H1 (cell line): ENCODE measurements around the gene FOXD3. TPM values are rescaled to one million over a fixed set of nuclear protein-coding genes. Genes with fewer than 3 reads are reported as not detected.

Source experiments
- CBX5 ChIP-seq: fragments of 300-800, 300-1000 bp; sonication (generic); IDR thresholded peaks from 2 replicates; pipeline ENCODE4 v1.7.1; 2016; ENCODE audit warnings: antibody characterized with exemption, low read length, low read depth
- CHD7 ChIP-seq: fragments of 300-600 bp; sonication (generic); IDR thresholded peaks from 2 replicates; pipeline ENCODE4 v1.7.1; 2012; ENCODE audit warnings: low read length, moderate library complexity, mild to moderate bottlenecking, inconsistent platforms; ENCODE audit not compliant: insufficient replicate concordance
- CTBP2 ChIP-seq: IDR thresholded peaks from 2 replicates; pipeline ENCODE4 v1.7.0; 2011; ENCODE audit warnings: borderline replicate concordance, mild to moderate bottlenecking, moderate library complexity, mixed read lengths, low read length; ENCODE audit not compliant: insufficient read depth, insufficient read length
- EP300 ChIP-seq, 2 experiments: IDR thresholded peaks; 1 replicate in 1 of 2; 2 replicates in 1 of 2; pipeline ENCODE4 v1.6.1; 2011 to 2012; ENCODE audit warnings: low read depth in 2 of 2, low read length in 2 of 2, mild to moderate bottlenecking in 2 of 2, borderline replicate concordance in 1 of 2, inconsistent platforms in 1 of 2, moderate library complexity in 1 of 2
- KDM4A ChIP-seq: IDR thresholded peaks from one replicate; pipeline ENCODE4 v1.7.1; 2012; ENCODE audit warnings: low read depth, mild to moderate bottlenecking, moderate library complexity, low read length, inconsistent platforms; ENCODE audit not compliant: severe bottlenecking
- RNF2 ChIP-seq: fragments of 200-900, 300-1000 bp; sonication (generic); IDR thresholded peaks from 2 replicates; pipeline ENCODE4 v1.7.1; 2016; ENCODE audit warnings: borderline replicate concordance, low read depth, mild to moderate bottlenecking, antibody characterized with exemption, low read length; ENCODE audit not compliant: poor library complexity, severe bottlenecking; ENCODE audit errors: missing control alignments
- SIX5 ChIP-seq: IDR thresholded peaks from 2 replicates; pipeline ENCODE4 v1.6.1; 2011; ENCODE audit warnings: mild to moderate bottlenecking, low read depth, low read length
- TBP ChIP-seq: IDR thresholded peaks from 2 replicates; pipeline ENCODE4 v1.6.1; 2011; ENCODE audit warnings: low read depth, low read length, improper control_type of control experiment
- polyA plus RNA-seq, 7 experiments: library from polyadenylated mRNA; depleted of rRNA in 3 of 7; stranded (reverse) in 5 of 7; unstranded in 2 of 7; fragments of >200 nt in 5 of 7; fragments of 200-250 nt in 2 of 7; gene quantifications; 1 replicate in 5 of 7; 2 replicates in 1 of 7; 4 replicates in 1 of 7; pipeline versions ENCODE4 v1.2.1 to v1.2.3, GENCODE V29; 2011 to 2013; ENCODE audit warnings: missing spikeins in 2 of 7, mixed read lengths in 2 of 7
- total RNA-seq: library from RNA; stranded (reverse); fragmentation: NEBNext Ultra II Directional; extraction: Animal tissue kit (Norgen Biotek cat#: 25700); gene quantifications from 2 replicates; pipeline ENCODE4 v1.2.1, GENCODE V29; 2021

Gene FOXD3
- total and polyA plus RNA-seq, 2 of the 8 experiments (the other 6 are each of a cell fraction or from before 2014, with no cell fraction given) = 8.7 to 33.7 TPM

DNA sequence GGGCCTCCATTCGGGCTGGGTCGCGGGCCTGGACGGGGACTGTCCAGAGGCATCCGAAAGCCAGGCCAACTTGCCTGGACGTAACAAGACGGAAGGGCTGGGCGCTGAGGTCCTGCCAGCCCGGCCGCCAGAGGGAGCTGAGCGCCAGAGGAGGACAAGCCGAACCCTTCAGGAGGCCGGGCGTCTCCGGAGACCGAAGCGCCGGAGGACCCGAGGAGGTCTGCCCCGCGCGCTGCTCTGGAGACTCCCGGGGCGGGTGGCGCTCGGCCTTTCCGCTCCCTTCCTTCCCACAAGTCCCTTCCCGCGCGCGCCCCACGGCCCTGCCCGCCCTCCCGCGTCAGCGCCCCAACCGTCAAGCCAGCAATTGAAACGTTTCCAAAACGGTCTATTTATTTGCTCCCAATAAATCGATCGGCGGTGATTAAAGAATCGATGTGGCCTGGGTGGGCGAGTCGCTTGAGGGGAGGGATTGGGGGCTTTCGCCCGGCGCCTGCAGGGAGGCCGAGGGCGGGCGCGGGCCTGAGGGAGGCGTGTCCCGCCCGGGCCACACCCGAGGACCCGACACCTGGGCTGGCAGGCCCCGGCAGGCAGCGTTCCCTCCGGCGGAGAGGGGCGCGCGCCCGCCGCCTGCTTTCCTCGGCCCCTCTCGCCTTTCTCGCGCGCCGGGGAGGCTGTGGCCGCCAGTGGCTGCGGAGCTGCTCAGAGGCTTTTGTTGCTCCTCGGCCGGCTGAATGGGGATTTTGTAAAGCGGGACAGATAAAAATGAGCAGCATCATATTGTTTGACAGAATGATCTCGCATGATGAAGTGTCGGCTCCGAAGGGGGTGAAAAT, 5.2 kb upstream of the FOXD3 start (continued):
- no peak; the same call in none of the 2 replicates for TF ChIP-seq TBP
- TF ChIP-seq CBX5 = no peak
- TF ChIP-seq RNF2 = no peak
- no peak for TF ChIP-seq CTBP2
- TF ChIP-seq EP300 (IDR thresholded peaks at IDR 0.05; ENCODE audit: borderline replicate concordance in 1 of 2, low read depth in 2 of 2, low read length in 2 of 2) = no peak
- TF ChIP-seq KDM4A = no peak
- no peak for TF ChIP-seq CHD7
- no peak for TF ChIP-seq SIX5
